Activated CD4-positive, alpha-beta T cell treated with anti-CD3 and anti-CD28 coated beads for 1 hour (primary cell): ENCODE results near the gene SEMA3C.
"Not testable (repeated sequence)": the region's sequence is repeated elsewhere in the genome, so short reads cannot be mapped to it uniquely, and the experiment has no call there.

ENCODE experiments used
- DNase-seq: peaks from one replicate; pipeline ENCODE4 v3.0.0-alpha.2; 2020

The SEMA3C gene

GRCh38 chr7:80918909-80919721 is at the start of gene SEMA3C:
TSS of gene SEMA3C (minus strand) at chr7:80919051. CDS start at chr7:80916781, 2,270 bp downstream.
- DNase-seq: no peak

- no peak for DNase-seq
These were observed 49.8 kb upstream of the SEMA3C start for GRCh38 chr7:80968606-80969005.

GRCh38 chr7:80967917-80968297 is 49.1 kb upstream of the SEMA3C start:
- DNase-seq: no peak

- DNase-seq: no peak
These were observed 48.4 kb upstream of the SEMA3C start for GRCh38 chr7:80967071-80967916.

- DNase-seq: no peak
These were observed 41.5 kb upstream of the SEMA3C start for GRCh38 chr7:80960244-80960795.

GRCh38 chr7:80957226-80957777 is 38.5 kb upstream of the SEMA3C start:
- no peak for DNase-seq

GRCh38 chr7:80954191-80954590 is 35.3 kb upstream of the SEMA3C start:
- no peak for DNase-seq

GRCh38 chr7:80950550-80950967 is 31.7 kb upstream of the SEMA3C start:
- no peak for DNase-seq

GRCh38 chr7:80949449-80949848 is 30.6 kb upstream of the SEMA3C start:
- DNase-seq: no peak

- no peak for DNase-seq
These were observed 28.0 kb upstream of the SEMA3C start for GRCh38 chr7:80946858-80947257.

GRCh38 chr7:80945976-80946375 is 27.1 kb upstream of the SEMA3C start:
- no peak for DNase-seq

GRCh38 chr7:80943342-80943741 is 24.5 kb upstream of the SEMA3C start:
- DNase-seq: no peak

GRCh38 chr7:80942261-80943041 is 23.6 kb upstream of the SEMA3C start:
- DNase-seq: no peak

- DNase-seq: no peak
These were observed 22.4 kb upstream of the SEMA3C start for GRCh38 chr7:80941208-80941758.

GRCh38 chr7:80940539-80941207 is 21.8 kb upstream of the SEMA3C start:
- no peak for DNase-seq

GRCh38 chr7:80937336-80937735 is 18.5 kb upstream of the SEMA3C start:
- DNase-seq: no peak

GRCh38 chr7:80935991-80936780 is 17.3 kb upstream of the SEMA3C start:
- no peak for DNase-seq

GRCh38 chr7:80934321-80934720 is 15.5 kb upstream of the SEMA3C start:
- no peak for DNase-seq

- DNase-seq: no peak
These were observed 13.7 kb upstream of the SEMA3C start for GRCh38 chr7:80932536-80932935.

GRCh38 chr7:80929619-80930018 is 10.8 kb upstream of the SEMA3C start:
- no peak for DNase-seq

- not testable (repeated sequence) for DNase-seq
These were observed 8.1 kb upstream of the SEMA3C start for GRCh38 chr7:80926955-80927354.
